MM.1S (cell line): ENCODE data around the gene COX17.
A peak's percentile ranks its signal among the peaks of the same experiment; 100 is the strongest.

ENCODE experiments used
- DNase-seq: peaks from one replicate; pipeline ENCODE4 v3.0.0-alpha.2; 2015
- H2AFZ ChIP-seq: fragments of 300-600 bp; sonication (generic); 2 replicates; pipeline ENCODE4 v1.6.0; 2016; ENCODE audit warnings: antibody characterized with exemption, low read length
- H3F3A ChIP-seq: fragments of 300-600 bp; sonication (generic); 2 replicates; pipeline ENCODE4 v1.6.1; 2016; ENCODE audit warnings: mild to moderate bottlenecking, antibody characterized with exemption, low read length, moderate library complexity, mixed read lengths; ENCODE audit not compliant: insufficient read depth
- H3K27ac ChIP-seq: fragments of 300-600 bp; sonication (generic); 2 replicates; pipeline ENCODE4 v1.5.1; 2016; ENCODE audit warnings: mild to moderate bottlenecking, low read length
- H3K27me3 ChIP-seq: fragments of 300-600 bp; sonication (generic); replicated peaks from 2 replicates; pipeline ENCODE4 v1.6.0; 2016; ENCODE audit warnings: low read length; ENCODE audit not compliant: insufficient read depth
- H3K36me3 ChIP-seq: fragments of 300-600 bp; sonication (generic); replicated peaks from 2 replicates; pipeline ENCODE4 v1.6.1; 2016; ENCODE audit warnings: mild to moderate bottlenecking, low read length, mixed read lengths; ENCODE audit not compliant: insufficient read depth
- H3K4me1 ChIP-seq: fragments of 300-600 bp; sonication (generic); 2 replicates; pipeline ENCODE4 v1.6.1; 2016; ENCODE audit warnings: low read length, mixed read lengths
- H3K4me2 ChIP-seq: fragments of 300-600 bp; sonication (generic); 2 replicates; pipeline ENCODE4 v1.6.0; 2016; ENCODE audit warnings: low read depth, low read length
- H3K4me3 ChIP-seq: fragments of 300-600 bp; sonication (generic); 2 replicates; pipeline ENCODE4 v1.5.1; 2016; ENCODE audit warnings: low read length, mixed read lengths
- H3K79me2 ChIP-seq: fragments of 300-600 bp; sonication (generic); 2 replicates; pipeline ENCODE4 v1.6.1; 2016; ENCODE audit warnings: mixed run types, low read length, mixed read lengths
- H3K9ac ChIP-seq: fragments of 300-600 bp; sonication (generic); 2 replicates; pipeline ENCODE4 v1.6.1; 2016; ENCODE audit warnings: low read length, mixed read lengths
- H3K9me2 ChIP-seq: fragments of 300-600 bp; sonication (generic); replicated peaks from 2 replicates; pipeline ENCODE4 v1.6.1; 2016; ENCODE audit warnings: mild to moderate bottlenecking, low read length, mixed read lengths; ENCODE audit not compliant: insufficient read depth
- H3K9me3 ChIP-seq: fragments of 300-600 bp; sonication (generic); replicated peaks from 2 replicates; pipeline ENCODE4 v1.6.1; 2016; ENCODE audit warnings: mild to moderate bottlenecking, low read length, mixed read lengths; ENCODE audit not compliant: insufficient read depth
- H4K20me1 ChIP-seq: fragments of 300-600 bp; sonication (generic); 2 replicates; pipeline ENCODE4 v1.6.1; 2016; ENCODE audit warnings: mild to moderate bottlenecking, low read length, moderate library complexity, mixed read lengths; ENCODE audit not compliant: insufficient read depth
- EZH2 ChIP-seq: fragments of 300-600 bp; sonication (generic); optimal IDR thresholded peaks from 2 replicates; pipeline ENCODE3; 2017; ENCODE audit warnings: low read depth, mild to moderate bottlenecking, antibody characterized with exemption, low read length, mixed read lengths
- EZH2phosphoT487 ChIP-seq: fragments of 300-600 bp; sonication (generic); IDR thresholded peaks from 2 replicates; pipeline ENCODE4 v1.6.1; 2018; ENCODE audit warnings: antibody characterized with exemption, low read length
- TF ChIP-seq, protein P1 (sequence below): fragments of 300-600 bp; sonication (generic); IDR thresholded peaks from 2 replicates; pipeline ENCODE4 v1.5.1; 2016; ENCODE audit warnings: antibody characterized with exemption, low read length, mixed read lengths

Gene COX17, protein sequence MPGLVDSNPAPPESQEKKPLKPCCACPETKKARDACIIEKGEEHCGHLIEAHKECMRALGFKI

DNA sequence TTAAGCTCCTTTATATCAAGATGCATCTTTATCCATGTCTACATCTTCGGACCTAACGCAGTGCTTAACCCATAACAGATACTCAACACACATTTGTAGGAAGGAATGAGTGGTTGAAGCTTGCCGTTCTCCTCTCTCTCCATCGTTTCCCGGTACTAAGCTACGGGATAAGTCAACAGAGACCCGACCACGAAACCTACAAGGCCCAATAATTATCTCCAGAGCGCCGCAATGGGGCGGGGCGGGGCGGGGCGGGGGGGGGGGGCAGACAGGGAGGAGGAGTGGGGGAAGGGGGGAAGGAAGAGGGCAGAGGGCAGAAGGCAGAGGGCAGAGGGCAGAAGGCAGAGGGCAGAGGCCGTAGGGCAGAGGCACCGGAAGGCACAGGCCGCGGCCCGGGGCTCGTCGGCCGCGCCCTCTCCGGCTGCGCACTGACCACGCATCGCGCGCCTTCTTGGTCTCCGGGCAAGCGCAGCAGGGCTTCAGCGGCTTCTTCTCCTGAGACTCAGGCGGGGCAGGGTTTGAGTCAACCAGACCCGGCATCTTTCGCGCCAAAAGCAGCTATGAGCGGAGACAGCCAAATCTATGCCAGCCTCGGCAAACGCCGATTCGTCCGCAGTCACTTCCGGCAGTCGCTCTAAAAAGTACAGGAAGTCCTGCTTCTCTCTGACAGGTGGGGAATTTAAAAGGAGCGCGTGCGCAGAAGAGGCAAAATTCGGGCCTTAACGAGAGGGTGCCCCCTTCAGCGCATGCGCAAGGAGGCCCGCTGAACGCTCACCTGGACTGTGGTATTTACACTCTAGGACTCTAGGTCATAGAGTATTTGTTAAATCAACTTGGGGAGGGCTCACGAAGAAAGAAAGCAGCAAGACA lies at the start of gene COX17:
TSS of gene COX17 (minus strand) at position 636 of the 870 bp plus-strand sequence. CDS start at position 540, 96 bp downstream.
- H3F3A ChIP-seq, result peaks cover 6% of the 10 kb centered on the region
- TF ChIP-seq EZH2 (no peak), EZH2phosphoT487 (no peak)
- TF ChIP-seq, protein P1, sequence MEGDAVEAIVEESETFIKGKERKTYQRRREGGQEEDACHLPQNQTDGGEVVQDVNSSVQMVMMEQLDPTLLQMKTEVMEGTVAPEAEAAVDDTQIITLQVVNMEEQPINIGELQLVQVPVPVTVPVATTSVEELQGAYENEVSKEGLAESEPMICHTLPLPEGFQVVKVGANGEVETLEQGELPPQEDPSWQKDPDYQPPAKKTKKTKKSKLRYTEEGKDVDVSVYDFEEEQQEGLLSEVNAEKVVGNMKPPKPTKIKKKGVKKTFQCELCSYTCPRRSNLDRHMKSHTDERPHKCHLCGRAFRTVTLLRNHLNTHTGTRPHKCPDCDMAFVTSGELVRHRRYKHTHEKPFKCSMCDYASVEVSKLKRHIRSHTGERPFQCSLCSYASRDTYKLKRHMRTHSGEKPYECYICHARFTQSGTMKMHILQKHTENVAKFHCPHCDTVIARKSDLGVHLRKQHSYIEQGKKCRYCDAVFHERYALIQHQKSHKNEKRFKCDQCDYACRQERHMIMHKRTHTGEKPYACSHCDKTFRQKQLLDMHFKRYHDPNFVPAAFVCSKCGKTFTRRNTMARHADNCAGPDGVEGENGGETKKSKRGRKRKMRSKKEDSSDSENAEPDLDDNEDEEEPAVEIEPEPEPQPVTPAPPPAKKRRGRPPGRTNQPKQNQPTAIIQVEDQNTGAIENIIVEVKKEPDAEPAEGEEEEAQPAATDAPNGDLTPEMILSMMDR, result no peak
- DNase-seq, result peak; percentile 99

DNA sequence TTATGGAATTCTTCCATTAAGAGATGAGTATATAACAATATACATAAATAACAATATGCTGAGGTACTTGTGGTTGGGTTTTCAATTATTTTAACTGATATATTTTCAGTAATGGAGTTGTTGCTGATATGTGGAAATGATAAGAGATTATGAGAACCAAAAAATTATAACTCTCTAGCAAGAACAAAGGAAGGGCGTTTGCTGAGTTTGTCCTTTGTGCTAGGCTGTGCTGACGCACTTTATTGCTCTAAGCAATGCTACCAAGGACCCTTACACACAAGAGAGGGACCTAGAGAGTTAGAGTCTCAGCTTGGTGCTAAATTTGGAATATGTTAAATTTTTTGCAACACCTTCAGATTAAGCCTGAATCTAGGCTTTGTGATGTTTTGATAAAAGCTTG lies 49.7 kb upstream of the COX17 start:
- Histone ChIP-seq H3K27me3 (no peaks in the 10 kb centered on the region), H3K4me2 (no peak overlapping the region), H4K20me1 (no peaks in the 10 kb centered on the region), H3K4me3 (no peak overlapping the region), H2AFZ (no peak overlapping the region), H3K9me2 (no peaks in the 10 kb centered on the region), H3K27ac (no peak overlapping the region), H3K9me3 (no peaks in the 10 kb centered on the region), H3K9ac (no peak overlapping the region), H3F3A (no peaks in the 10 kb centered on the region), H3K4me1 (no peaks in the 10 kb centered on the region), H3K36me3 (no peaks in the 10 kb centered on the region), H3K79me2 (no peaks in the 10 kb centered on the region)
- TF ChIP-seq, protein P1, result no peak
- TF ChIP-seq EZH2phosphoT487, result no peak
- no peak for DNase-seq

More for the DNA sequence above, at the start of gene COX17:
- peaks cover 10% of the 10 kb centered on the region for H3K4me1 ChIP-seq
- no peaks in the 10 kb centered on the region for H3K27me3 ChIP-seq
- no peaks in the 10 kb centered on the region for H3K9me3 ChIP-seq
- H3K9ac ChIP-seq, result peak within 1 kb of the TSS; percentile 86
- peaks cover 35% of the 10 kb centered on the region for H3K79me2 ChIP-seq
- H2AFZ ChIP-seq, result peak within 1 kb of the TSS; percentile 52
- H4K20me1 ChIP-seq, result no peaks in the 10 kb centered on the region
- H3K9me2 ChIP-seq, result no peaks in the 10 kb centered on the region
- H3K4me2 ChIP-seq, result peak within 1 kb of the TSS; percentile 90
- peaks cover 4% of the 10 kb centered on the region; the same call in 1 of the 2 replicates for H3K36me3 ChIP-seq
- H3K27ac ChIP-seq, result peak within 1 kb of the TSS; percentile 94
- H3K4me3 ChIP-seq, result peak within 1 kb of the TSS; percentile 86

DNA sequence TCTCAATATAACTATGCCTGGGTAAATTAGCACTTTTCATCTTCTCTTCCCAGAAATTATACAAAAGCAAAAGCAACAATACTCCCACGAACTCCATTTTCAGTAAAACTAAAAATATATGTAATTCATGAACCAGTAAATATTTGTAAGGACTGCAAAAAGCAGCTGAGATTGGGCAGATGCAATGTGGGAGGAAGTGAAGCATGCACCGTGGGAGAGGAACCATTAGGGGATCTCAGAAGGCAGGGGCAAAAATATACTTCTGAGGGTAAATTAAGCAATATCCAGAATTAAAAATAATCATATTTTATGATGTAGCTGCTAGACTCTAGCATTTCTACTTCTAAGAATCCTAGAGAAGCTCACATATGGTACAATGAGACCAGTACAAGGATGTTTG lies 45.8 kb upstream of the COX17 start:
- H3K27me3 ChIP-seq, result no peaks in the 10 kb centered on the region
- DNase-seq, result no peak
- TF ChIP-seq, protein P1, result no peak
- no peak for TF ChIP-seq EZH2
- no peak for TF ChIP-seq EZH2phosphoT487
- H3K9ac ChIP-seq, result no peak overlapping the region
- no peaks in the 10 kb centered on the region for H3K9me2 ChIP-seq
- H3K4me2 ChIP-seq, result no peak overlapping the region
- no peak overlapping the region for H3K4me3 ChIP-seq
- no peaks in the 10 kb centered on the region for H3K36me3 ChIP-seq
- H2AFZ ChIP-seq, result no peak overlapping the region
- H3K27ac ChIP-seq, result no peak overlapping the region
- H3K79me2 ChIP-seq, result no peaks in the 10 kb centered on the region
- H3F3A ChIP-seq, result no peaks in the 10 kb centered on the region
- no peaks in the 10 kb centered on the region for H3K9me3 ChIP-seq
- H3K4me1 ChIP-seq, result no peaks in the 10 kb centered on the region
- no peaks in the 10 kb centered on the region for H4K20me1 ChIP-seq
